Large intestine (tissue), 3 donors: Measurements from ENCODE around the gene SMARCD1. TPM values are rescaled to one million over a fixed set of nuclear protein-coding genes. Genes with fewer than 3 reads are reported as not detected.

Source experiments
- DNase-seq, 2 donors: peaks; one replicate each; pipeline versions ENCODE4 v3.0.0 to v3.0.0-alpha.2; 2013
- H3K27ac ChIP-seq: one replicate; pipeline ENCODE4 v1.5.1; 2013; ENCODE audit warnings: low read length
- H3K27me3 ChIP-seq: 2 replicates; pipeline ENCODE4 v1.6.1; 2013; ENCODE audit warnings: low read length; ENCODE audit not compliant: control insufficient read depth, insufficient read depth
- H3K36me3 ChIP-seq: 2 replicates; pipeline ENCODE4 v1.6.1; 2013; ENCODE audit warnings: low read length; ENCODE audit not compliant: control insufficient read depth, insufficient read depth
- H3K4me1 ChIP-seq: one replicate; pipeline ENCODE4 v1.6.1; 2013; ENCODE audit warnings: low read length; ENCODE audit not compliant: control insufficient read depth, insufficient read depth
- H3K4me3 ChIP-seq: one replicate; pipeline ENCODE4 v1.5.1; 2013; ENCODE audit warnings: low read length
- H3K9me3 ChIP-seq: one replicate; pipeline ENCODE4 v1.6.1; 2013; ENCODE audit warnings: mild to moderate bottlenecking, low read depth, low read length, moderate library complexity; ENCODE audit not compliant: control insufficient read depth
- WGBS: methylation state at CpG from one replicate; pipeline ENCODE4 v1.1.5; 2013; ENCODE audit warnings: low lambda C conversion rate; ENCODE audit not compliant: insufficient coverage; 5-methylcytosine and 5-hydroxymethylcytosine counted together
- polyA plus RNA-seq: library from polyadenylated mRNA; unstranded; fragments of 120-200 nt; gene quantifications from one replicate; pipeline ENCODE4 v1.2.1, GENCODE V29; 2013

SMARCD1 gene
- polyA plus RNA-seq, 1 donor: 63.3 TPM

DNA sequence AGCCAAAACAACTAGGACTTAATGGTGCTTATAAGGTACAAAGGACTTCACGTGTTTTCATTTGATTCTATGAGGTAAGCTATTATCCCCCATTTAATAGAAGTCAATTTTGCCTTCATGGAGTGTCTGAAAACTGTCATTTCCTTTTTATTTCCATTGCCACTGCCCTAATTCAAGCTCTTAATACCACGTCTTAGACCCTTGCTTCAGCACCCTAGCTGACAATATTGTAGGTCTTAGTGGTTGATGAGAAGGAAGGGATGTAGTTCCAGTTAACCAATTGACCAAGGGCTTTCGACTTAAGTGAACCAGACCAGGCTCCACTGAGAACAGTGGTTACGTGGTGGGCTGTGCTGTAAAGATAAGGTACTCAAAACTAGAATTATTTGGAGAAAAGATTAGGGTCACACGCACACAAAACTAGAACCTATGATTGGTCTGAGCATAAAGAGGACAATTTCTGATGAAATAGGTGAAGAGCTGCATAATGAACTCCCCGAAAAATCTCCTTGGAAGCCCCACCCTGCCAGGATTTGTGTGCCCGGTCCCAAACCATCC lies 37.4 kb upstream of the SMARCD1 start:
- WGBS: 100% methylated on average over 1 of the region's 7 CpGs

GRCh38 chr12:50049254-50050118 lies 35.7 kb upstream of the SMARCD1 start:
- peaks cover 3% of the 10 kb centered on the region for H3K9me3 ChIP-seq
- WGBS: 57% methylated on average over 1 of the region's 3 CpGs
- no peak overlapping the region for H3K27ac ChIP-seq
- DNase-seq: no peak
- no peaks in the 10 kb centered on the region for H3K36me3 ChIP-seq
- peaks cover 10% of the 10 kb centered on the region for H3K4me1 ChIP-seq
- H3K4me3 ChIP-seq: no peak overlapping the region
- peaks cover 20% of the 10 kb centered on the region for H3K27me3 ChIP-seq

More for the DNA sequence above, 37.4 kb upstream of the SMARCD1 start:
- Histone ChIP-seq H3K36me3 (no peaks in the 10 kb centered on the region), H3K27me3 (peaks cover 18% of the 10 kb centered on the region), H3K4me3 (no peak overlapping the region), H3K9me3 (peaks cover 3% of the 10 kb centered on the region), H3K27ac (no peak overlapping the region), H3K4me1 (peaks cover 10% of the 10 kb centered on the region)
- DNase-seq: no peak

DNA sequence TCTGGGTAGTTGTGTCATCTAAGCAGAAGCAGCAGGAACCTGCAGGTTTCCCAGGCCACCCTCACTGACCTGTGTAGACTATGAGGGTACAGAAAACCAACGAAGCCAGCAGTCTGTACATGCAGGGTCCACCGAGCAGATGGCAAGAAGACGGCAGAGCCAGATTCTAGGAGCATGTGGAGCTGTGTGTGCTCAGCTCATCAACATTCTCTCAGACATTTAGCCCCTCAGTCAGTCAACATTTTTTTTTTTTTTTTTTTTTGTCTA lies 35.1 kb upstream of the SMARCD1 start:
- no CpG with 5 or more reads among the region's 3 CpGs for WGBS
- H3K4me3 ChIP-seq: no peak overlapping the region
- peaks cover 3% of the 10 kb centered on the region for H3K9me3 ChIP-seq
- peaks cover 20% of the 10 kb centered on the region for H3K27me3 ChIP-seq
- no peak overlapping the region for H3K27ac ChIP-seq
- H3K36me3 ChIP-seq: no peaks in the 10 kb centered on the region
- peaks cover 10% of the 10 kb centered on the region for H3K4me1 ChIP-seq
- no peak for DNase-seq

GRCh38 chr12:50050410-50051098 lies 34.6 kb upstream of the SMARCD1 start:
- Histone ChIP-seq H3K36me3 (no peaks in the 10 kb centered on the region), H3K27ac (no peak overlapping the region), H3K4me1 (peaks cover 10% of the 10 kb centered on the region), H3K27me3 (peaks cover 20% of the 10 kb centered on the region), H3K9me3 (peaks cover 3% of the 10 kb centered on the region), H3K4me3 (peak overlapping the region; percentile 7)
- peak; percentile 33 to 69 for DNase-seq
- WGBS: no CpG with 5 or more reads among the region's 37 CpGs

GRCh38 chr12:50051101-50051806 lies 33.9 kb upstream of the SMARCD1 start:
- no peak for DNase-seq
- no peak overlapping the region for H3K4me3 ChIP-seq
- WGBS: no CpG with 5 or more reads among the region's 14 CpGs
- no peak overlapping the region for H3K27ac ChIP-seq
- H3K9me3 ChIP-seq: peaks cover 3% of the 10 kb centered on the region
- peaks cover 22% of the 10 kb centered on the region for H3K27me3 ChIP-seq
- peaks cover 12% of the 10 kb centered on the region for H3K4me1 ChIP-seq
- no peaks in the 10 kb centered on the region for H3K36me3 ChIP-seq

DNA sequence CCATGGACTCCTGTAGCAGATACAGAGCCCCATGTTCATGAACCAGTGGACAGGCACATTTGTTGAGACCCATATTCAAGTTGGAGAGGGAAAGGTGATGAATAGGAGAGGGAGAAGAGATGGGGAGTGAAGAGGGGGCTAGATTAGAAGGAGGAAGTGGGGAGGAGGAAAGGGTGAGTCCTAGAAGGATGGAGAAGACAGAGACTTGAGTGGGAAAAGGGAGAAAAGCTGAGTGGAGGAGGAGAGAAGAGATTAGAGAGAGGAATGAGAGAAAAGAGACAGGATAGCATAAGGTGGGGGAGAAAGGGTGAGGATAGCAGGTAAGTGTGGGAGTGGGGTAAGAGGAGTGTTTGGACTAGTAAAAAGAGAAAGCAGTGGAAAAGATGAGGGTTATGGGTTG lies 32.6 kb upstream of the SMARCD1 start:
- DNase-seq: no peak
- Histone ChIP-seq H3K9me3 (peaks cover 3% of the 10 kb centered on the region), H3K4me3 (no peak overlapping the region), H3K4me1 (peaks cover 18% of the 10 kb centered on the region), H3K27me3 (peaks cover 32% of the 10 kb centered on the region), H3K36me3 (no peaks in the 10 kb centered on the region), H3K27ac (no peak overlapping the region)

- no peak for DNase-seq
Observed at GRCh38 chr12:50052964-50053363, 32.2 kb upstream of the SMARCD1 start.

DNA sequence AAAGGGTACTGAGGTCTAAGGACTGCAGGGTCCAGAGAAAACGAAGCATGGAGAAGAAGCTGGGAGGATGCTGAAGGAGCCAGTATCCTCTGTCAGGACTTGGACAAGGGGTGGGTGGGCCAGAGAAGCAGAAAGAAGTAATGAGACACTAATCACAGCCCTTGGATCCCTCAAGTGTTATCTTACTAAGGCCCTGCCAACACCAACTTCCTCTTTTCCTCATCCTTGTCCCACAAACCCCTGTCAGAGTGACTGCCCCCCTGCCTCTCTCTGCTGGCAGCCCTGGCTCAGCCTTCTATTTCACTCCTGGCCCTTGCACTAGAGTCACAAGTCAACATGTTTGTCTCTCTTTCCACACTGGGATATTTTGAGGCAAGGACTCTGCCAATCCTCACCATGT lies 31.6 kb upstream of the SMARCD1 start:
- Histone ChIP-seq H3K4me1 (peaks cover 18% of the 10 kb centered on the region), H3K27me3 (peaks cover 40% of the 10 kb centered on the region), H3K36me3 (no peaks in the 10 kb centered on the region), H3K27ac (no peak overlapping the region), H3K9me3 (peaks cover 3% of the 10 kb centered on the region), H3K4me3 (no peak overlapping the region)
- WGBS: no CpG with 5 or more reads among the region's 1 CpG
- DNase-seq: no peak

More at GRCh38 chr12:50052964-50053363, 32.2 kb upstream of the SMARCD1 start:
- Histone ChIP-seq H3K4me1 (peaks cover 18% of the 10 kb centered on the region), H3K27me3 (peaks cover 35% of the 10 kb centered on the region), H3K4me3 (no peak overlapping the region), H3K9me3 (peaks cover 3% of the 10 kb centered on the region), H3K27ac (no peak overlapping the region), H3K36me3 (no peaks in the 10 kb centered on the region)
- WGBS: no CpG with 5 or more reads among the region's 7 CpGs

- H3K4me1 ChIP-seq: peaks cover 12% of the 10 kb centered on the region
- DNase-seq: peak; percentile 40 to 63
- WGBS: 20% methylated on average over 1 of the region's 17 CpGs
- H3K9me3 ChIP-seq: peaks cover 3% of the 10 kb centered on the region
- H3K36me3 ChIP-seq: no peaks in the 10 kb centered on the region
- H3K27ac ChIP-seq: no peak overlapping the region
- peaks cover 41% of the 10 kb centered on the region for H3K27me3 ChIP-seq
- H3K4me3 ChIP-seq: no peak overlapping the region
Observed at GRCh38 chr12:50055831-50056638, 29.1 kb upstream of the SMARCD1 start.

DNA sequence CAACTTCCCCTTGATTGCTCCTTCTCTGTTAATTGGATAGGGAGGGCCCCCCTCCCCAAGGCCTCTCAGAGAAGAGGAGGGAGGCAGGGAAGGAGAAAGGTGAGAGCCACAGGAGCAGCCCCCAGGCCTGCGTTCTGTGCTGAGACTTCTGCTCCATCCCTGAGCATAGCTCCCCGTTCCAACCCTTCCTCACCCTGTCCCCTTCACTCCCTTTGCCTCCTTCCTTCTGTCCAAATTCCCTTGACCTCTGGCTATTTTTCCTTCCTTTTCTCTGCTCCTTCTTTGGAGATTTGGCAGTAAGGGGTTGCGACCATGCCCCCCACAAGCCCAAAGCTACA lies 28.5 kb upstream of the SMARCD1 start:
- H3K27ac ChIP-seq: no peak overlapping the region
- DNase-seq: no peak
- peak overlapping the region; percentile 49 for H3K4me3 ChIP-seq
- H3K4me1 ChIP-seq: peaks cover 8% of the 10 kb centered on the region
- no peaks in the 10 kb centered on the region for H3K36me3 ChIP-seq
- no peaks in the 10 kb centered on the region for H3K9me3 ChIP-seq
- H3K27me3 ChIP-seq: peaks cover 36% of the 10 kb centered on the region
- 0% methylated on average over 1 of the region's 3 CpGs for WGBS
